Ovary (tissue), 9 donors: ENCODE data around the gene HSDL1. TPM values are rescaled to one million over a fixed set of nuclear protein-coding genes. Genes with fewer than 3 reads are reported as not detected.

Source experiments
- DNase-seq, 5 donors: peaks; one replicate each; pipeline ENCODE4 v3.0.0-alpha.2; 2019 to 2020
- H3K27ac ChIP-seq, 2 donors: fragments of 200-600 bp; one replicate each; pipeline versions ENCODE4 v1.5.1 to v1.8.0; 2019 to 2022
- H3K27me3 ChIP-seq: fragments of 200-600 bp; one replicate; pipeline ENCODE4 v1.8.0; 2022
- H3K36me3 ChIP-seq: fragments of 200-600 bp; sonication (generic); one replicate; pipeline ENCODE4 v1.5.1; 2019
- H3K4me1 ChIP-seq: one replicate; pipeline ENCODE4 v1.8.1; 2013; ENCODE audit warnings: mild to moderate bottlenecking, moderate library complexity; ENCODE audit not compliant: insufficient read depth
- H3K4me3 ChIP-seq: fragments of 200-600 bp; sonication (generic); one replicate; pipeline ENCODE4 v1.5.1; 2017
- H3K9me3 ChIP-seq, 2 donors: fragments of 200-600 bp in 1 of 2; sonication (generic) in 1 of 2; one replicate each; pipeline versions ENCODE4 v1.5.1 to v1.8.1; 2013 to 2019; ENCODE audit warnings: mild to moderate bottlenecking in 1 of 2, moderate library complexity in 1 of 2
- CTCF ChIP-seq, 3 donors: fragments of 450-650 bp in 2 of 3; fragments of 200-600 bp in 1 of 3; IDR thresholded peaks; one replicate each; pipeline versions ENCODE4 v1.5.1 to v1.8.0; 2016 to 2022; ENCODE audit warnings: antibody characterized with exemption in 3 of 3, mild to moderate bottlenecking in 1 of 3
- EP300 ChIP-seq: sonication (generic); formaldehyde crosslinking; IDR thresholded peaks from one replicate; pipeline ENCODE4 v1.6.1; 2017; ENCODE audit warnings: antibody characterized with exemption
- POLR2A ChIP-seq: fragments of 450-650 bp; IDR thresholded peaks from one replicate; pipeline ENCODE4 v1.6.1; 2017; ENCODE audit warnings: antibody characterized with exemption, mild to moderate bottlenecking, moderate library complexity
- WGBS, 3 donors: extraction: QIAGEN DNeasy Blood & Tissue Kit in 1 of 3; methylation state at CpG; one replicate each; pipeline versions ENCODE4 v1.1.5 to v1.1.7; 2013 to 2017; 5-methylcytosine and 5-hydroxymethylcytosine counted together
- intact Hi-C, 4 donors: fragments of 100-400 bp; cut with DNase I; formaldehyde crosslinking; loops; one replicate each; pipeline versions ENCODE4 v1.11.0 to v1.15.1; 2022 to 2023
- polyA plus RNA-seq, 2 donors: library from polyadenylated mRNA; stranded (reverse); fragments of 200-250 nt in 1 of 2; fragments of 350-450 nt in 1 of 2; fragmentation: Illumina TruSeq in 1 of 2; extraction: RNeasy Lipid Tissue Mini Kit (QIAGEN cat#74804) in 1 of 2; gene quantifications; one replicate each; pipeline ENCODE4 v1.2.3, GENCODE V29; 2013 to 2014
- total RNA-seq, 7 donors: library from RNA; depleted of rRNA in 2 of 7; stranded (reverse); fragments of >200 nt in 2 of 7; fragmentation: NEBNext Ultra II Directional in 3 of 7; extraction: Animal tissue kit (Norgen Biotek cat#: 25700) in 3 of 7; gene quantifications; one replicate each; pipeline versions ENCODE4 v1.1.0 to v1.2.4, GENCODE V29; 2016 to 2023
- donor health status: DM: no; HTN: no; CAD: no; lungs with moderate emphysema.
- donor health status: DM: no; HTN: no; CAD: no.
- donor health status: Bipolar disorder and iron deficiency.
- donor health status: DM: yes; HTN: yes; CAD: no.
- donor health status: DM: no; HTN: no; CAD: no.
- donor health status: DM: yes; HTN: yes; CAD: no.

HSDL1 gene
- total and polyA plus RNA-seq, 9 donors: 17.5 to 34.1 (median 27.2) TPM

GRCh38 chr16:84131117-84131516 is 13.9 kb downstream of the HSDL1 start:
- Histone ChIP-seq H3K27me3 (no peaks in the 10 kb centered on the region), H3K9me3 (no peaks in the 10 kb centered on the region), H3K4me3 (no peak overlapping the region), H3K4me1 (no peaks in the 10 kb centered on the region), H3K36me3 (no peaks in the 10 kb centered on the region), H3K27ac (no peak overlapping the region)
- intact Hi-C loops: loop anchor here in 1 of 4 donors (5.0 kb wide), 1 partner anchor 46 kb away; no protein-coding TSS in a partner anchor
- DNase-seq: no peak
- TF ChIP-seq EP300 (no peak), POLR2A (no peak), CTCF (IDR thresholded peaks at IDR 0.05) (no peak)
- 84 to 85% (median 85%) methylated on average over 5 of the region's 5 CpGs for WGBS, 3 donors

- H3K9me3 ChIP-seq: no peaks in the 10 kb centered on the region
- H3K36me3 ChIP-seq: no peaks in the 10 kb centered on the region
- WGBS, 3 donors: 86 to 89% (median 88%) methylated on average over 7 of the region's 7 CpGs
- H3K4me1 ChIP-seq: no peaks in the 10 kb centered on the region
- intact Hi-C loops: no loop called here
- no peak for DNase-seq
- no peak overlapping the region for H3K4me3 ChIP-seq
- no peaks in the 10 kb centered on the region for H3K27me3 ChIP-seq
- H3K27ac ChIP-seq: no peak overlapping the region
- TF ChIP-seq POLR2A: no peak
- no peak for TF ChIP-seq CTCF (IDR thresholded peaks at IDR 0.05)
- no peak for TF ChIP-seq EP300
Measured at GRCh38 chr16:84124257-84125073, 20.5 kb downstream of the HSDL1 start.

GRCh38 chr16:84121007-84121406 is 24.0 kb downstream of the HSDL1 start:
- peaks cover 1% of the 10 kb centered on the region for H3K4me1 ChIP-seq
- TF ChIP-seq CTCF (IDR thresholded peaks at IDR 0.05) (no peak), POLR2A (no peak), EP300 (no peak)
- H3K4me3 ChIP-seq: no peak overlapping the region
- no peaks in the 10 kb centered on the region for H3K36me3 ChIP-seq
- intact Hi-C loops: no loop called here
- WGBS, 3 donors: 82 to 86% (median 84%) methylated on average over 10 of the region's 10 CpGs
- H3K27ac ChIP-seq: no peak overlapping the region
- DNase-seq: no peak
- no peaks in the 10 kb centered on the region for H3K9me3 ChIP-seq
- no peaks in the 10 kb centered on the region for H3K27me3 ChIP-seq

- Histone ChIP-seq H3K4me1 (peaks cover 3% of the 10 kb centered on the region), H3K9me3 (no peaks in the 10 kb centered on the region), H3K27ac (no peak overlapping the region), H3K36me3 (no peaks in the 10 kb centered on the region), H3K4me3 (no peak overlapping the region), H3K27me3 (no peaks in the 10 kb centered on the region)
- intact Hi-C loops: no loop called here
- 51 to 64% (median 55%) methylated on average over 5 of the region's 5 CpGs for WGBS, 3 donors
- DNase-seq: no peak
- TF ChIP-seq CTCF (IDR thresholded peaks at IDR 0.05): no peak
- TF ChIP-seq EP300: no peak
- TF ChIP-seq POLR2A: no peak
Measured at GRCh38 chr16:84120023-84120422, 25.0 kb downstream of the HSDL1 start.
